Vagina (tissue), 2 donors: ENCODE data around the gene ANXA2. TPM values are rescaled to one million over a fixed set of nuclear protein-coding genes. Genes with fewer than 3 reads are reported as not detected.

Experiments used
- DNase-seq, 2 donors: peaks; one replicate each; pipeline ENCODE4 v3.0.0-alpha.2; 2017; ENCODE audit errors: extremely low spot score in 2 of 2
- H3K27ac ChIP-seq: fragments of 200-600 bp; sonication (generic); one replicate; pipeline ENCODE4 v1.5.1; 2019
- H3K27me3 ChIP-seq: fragments of 200-600 bp; sonication (generic); one replicate; pipeline ENCODE4 v1.5.1; 2019
- H3K36me3 ChIP-seq, 2 donors: fragments of 200-600 bp; sonication (generic); one replicate each; pipeline ENCODE4 v1.5.1; 2017 to 2019
- H3K4me1 ChIP-seq: fragments of 200-600 bp; sonication (generic); one replicate; pipeline ENCODE4 v1.5.1; 2019
- H3K4me3 ChIP-seq, 2 donors: fragments of 200-600 bp; sonication (generic); 1 replicate in 1 of 2; 2 replicates in 1 of 2; pipeline ENCODE4 v1.5.1; 2016 to 2019
- H3K9me3 ChIP-seq: fragments of 200-600 bp; sonication (generic); one replicate; pipeline ENCODE4 v1.5.1; 2019
- CTCF ChIP-seq, 3 experiments: fragments of 450-650 bp in 2 of 3; fragments of 200-600 bp in 1 of 3; sonication (generic) in 1 of 3; IDR thresholded peaks; one replicate each; pipeline ENCODE4 v1.5.1; 2017 to 2019; ENCODE audit warnings: antibody characterized with exemption in 3 of 3, mild to moderate bottlenecking in 2 of 3, moderate library complexity in 2 of 3
- POLR2A ChIP-seq, 2 donors: fragments of 450-650 bp; IDR thresholded peaks; one replicate each; pipeline ENCODE4 v1.6.1; 2017; ENCODE audit warnings: antibody characterized with exemption in 2 of 2, mild to moderate bottlenecking in 2 of 2, moderate library complexity in 2 of 2
- POLR2AphosphoS5 ChIP-seq, 2 donors: sonication (generic); formaldehyde crosslinking; IDR thresholded peaks; one replicate each; pipeline ENCODE4 v1.9.0; 2017; ENCODE audit warnings: antibody characterized with exemption in 2 of 2, mild to moderate bottlenecking in 2 of 2, low read depth in 1 of 2; ENCODE audit not compliant: insufficient read depth in 1 of 2
- intact Hi-C: fragments of 100-400 bp; cut with DNase I; formaldehyde crosslinking; loops from one replicate; pipeline ENCODE4 v1.15.1; 2023
- total RNA-seq: library from RNA; depleted of rRNA; stranded (reverse); fragments of >200 nt; gene quantifications from one replicate; pipeline ENCODE4 v1.2.3, GENCODE V29; 2016

Gene ANXA2
- total RNA-seq, 1 donor from 2014 or later = 1,230 TPM

- Histone ChIP-seq H3K4me1 (peaks cover 98% of the 10 kb centered on the region), H3K27ac (peak overlapping the region; percentile 66), H3K27me3 (no peaks in the 10 kb centered on the region), H3K36me3 (peaks cover 0 to 43% of the 10 kb centered on the region in 2 donors), H3K4me3 (no peak overlapping the region), H3K9me3 (no peaks in the 10 kb centered on the region)
- no peak for TF ChIP-seq CTCF (IDR thresholded peaks at IDR 0.05)
- no peak for TF ChIP-seq POLR2A (IDR thresholded peaks at IDR 0.05)
- TF ChIP-seq POLR2AphosphoS5 (IDR thresholded peaks at IDR 0.05; ENCODE audit: insufficient read depth in 1 of 2, low read depth in 1 of 2) = no peak
- intact Hi-C loops = no loop called here
- no peak for DNase-seq
Measured at GRCh38 chr15:60381148-60381788, 16.5 kb downstream of the ANXA2 start.

GRCh38 chr15:60379525-60380274, 18.1 kb downstream of the ANXA2 start:
- Histone ChIP-seq H3K36me3 (peaks cover 0 to 45% of the 10 kb centered on the region in 2 donors), H3K4me1 (peaks cover 98% of the 10 kb centered on the region), H3K4me3 (no peak overlapping the region), H3K27me3 (no peaks in the 10 kb centered on the region), H3K27ac (peak overlapping the region; percentile 66), H3K9me3 (no peaks in the 10 kb centered on the region)
- peak in 1 of 2 donors; percentile 71 for DNase-seq
- TF ChIP-seq POLR2A (IDR thresholded peaks at IDR 0.05) (no peak), POLR2AphosphoS5 (IDR thresholded peaks at IDR 0.05; ENCODE audit: insufficient read depth in 1 of 2, low read depth in 1 of 2) (no peak), CTCF (IDR thresholded peaks at IDR 0.05) (no peak)
- intact Hi-C loops = no loop called here

DNA sequence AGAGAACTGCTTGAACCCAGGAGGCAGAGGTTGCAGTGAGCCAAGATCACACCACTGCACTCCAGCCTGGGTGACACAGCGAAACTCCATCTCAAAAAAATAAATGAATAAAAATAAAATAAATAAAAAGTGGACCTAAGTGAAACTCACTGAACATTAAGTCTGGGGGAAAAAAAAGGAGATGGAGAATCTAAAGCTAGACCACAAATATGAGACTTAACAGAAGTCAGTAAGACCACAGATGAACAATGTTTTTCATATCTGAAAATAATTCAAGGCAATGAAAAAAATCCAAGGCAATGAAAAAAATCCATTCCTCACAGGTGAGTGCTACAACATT, 18.6 kb downstream of the ANXA2 start:
- H3K36me3 ChIP-seq = peaks cover 0 to 42% of the 10 kb centered on the region in 2 donors
- peak overlapping the region; percentile 85 for H3K27ac ChIP-seq
- H3K4me1 ChIP-seq = peaks cover 98% of the 10 kb centered on the region
- intact Hi-C loops = no loop called here
- no peak for DNase-seq
- H3K27me3 ChIP-seq = no peaks in the 10 kb centered on the region
- H3K9me3 ChIP-seq = no peaks in the 10 kb centered on the region
- TF ChIP-seq POLR2AphosphoS5 (IDR thresholded peaks at IDR 0.05; ENCODE audit: insufficient read depth in 1 of 2, low read depth in 1 of 2) (no peak), CTCF (IDR thresholded peaks at IDR 0.05) (no peak), POLR2A (IDR thresholded peaks at IDR 0.05) (no peak)
- no peak overlapping the region for H3K4me3 ChIP-seq

- Histone ChIP-seq H3K4me1 (peaks cover 98% of the 10 kb centered on the region), H3K27ac (peak overlapping the region; percentile 85), H3K4me3 (no peak overlapping the region), H3K27me3 (no peaks in the 10 kb centered on the region), H3K36me3 (peaks cover 0 to 32% of the 10 kb centered on the region in 2 donors), H3K9me3 (no peaks in the 10 kb centered on the region)
- TF ChIP-seq CTCF (IDR thresholded peaks at IDR 0.05) (no peak), POLR2A (IDR thresholded peaks at IDR 0.05) (no peak), POLR2AphosphoS5 (IDR thresholded peaks at IDR 0.05; ENCODE audit: insufficient read depth in 1 of 2, low read depth in 1 of 2) (no peak)
- intact Hi-C loops = no loop called here
- peak in 1 of 2 donors; percentile 70 for DNase-seq
Measured at GRCh38 chr15:60376677-60377095, 21.1 kb downstream of the ANXA2 start.

GRCh38 chr15:60375306-60375705, 22.5 kb downstream of the ANXA2 start:
- H3K4me1 ChIP-seq = peaks cover 99% of the 10 kb centered on the region
- H3K36me3 ChIP-seq = peaks cover 0 to 33% of the 10 kb centered on the region in 2 donors
- no peaks in the 10 kb centered on the region for H3K9me3 ChIP-seq
- TF ChIP-seq POLR2A (IDR thresholded peaks at IDR 0.05) (no peak), CTCF (IDR thresholded peaks at IDR 0.05) (no peak)
- H3K4me3 ChIP-seq = no peak overlapping the region
- no peaks in the 10 kb centered on the region for H3K27me3 ChIP-seq
- intact Hi-C loops = no loop called here
- peak overlapping the region; percentile 85 for H3K27ac ChIP-seq
- no peak for DNase-seq
